Tibial artery (tissue), 4 donors: ENCODE data around the gene METTL22.
A peak's percentile ranks its signal among the peaks of the same experiment; 100 is the strongest.

Source experiments
- DNase-seq, 2 donors: peaks; one replicate each; pipeline ENCODE4 v3.0.0-alpha.2; 2019
- H3K27ac ChIP-seq, 2 donors: fragments of 200-600 bp; sonication (generic) in 1 of 2; 1 replicate in 1 of 2; 2 replicates in 1 of 2; pipeline ENCODE4 v1.5.1; 2018 to 2019; ENCODE audit warnings: mild to moderate bottlenecking in 1 of 2
- H3K27me3 ChIP-seq, 2 donors: fragments of 200-600 bp; sonication (generic) in 1 of 2; one replicate each; pipeline versions ENCODE4 v1.5.1 to v1.6.0; 2016 to 2019
- H3K36me3 ChIP-seq, 3 donors: fragments of 200-600 bp; sonication (generic) in 2 of 3; one replicate each; pipeline ENCODE4 v1.5.1; 2016 to 2019; ENCODE audit warnings: mild to moderate bottlenecking in 2 of 3
- H3K4me1 ChIP-seq, 4 donors: fragments of 200-600 bp; sonication (generic) in 2 of 4; 1 replicate in 3 of 4; 2 replicates in 1 of 4; pipeline ENCODE4 v1.5.1; 2016 to 2019
- H3K4me3 ChIP-seq, 2 donors: fragments of 200-600 bp; sonication (generic) in 1 of 2; 1 replicate in 1 of 2; 2 replicates in 1 of 2; pipeline ENCODE4 v1.5.1; 2018 to 2019; ENCODE audit warnings: mild to moderate bottlenecking in 2 of 2
- H3K9me3 ChIP-seq, 3 donors: fragments of 200-600 bp; sonication (generic) in 1 of 3; one replicate each; pipeline ENCODE4 v1.5.1; 2016 to 2019
- CTCF ChIP-seq, 2 experiments: fragments of 200-600 bp in 1 of 2; fragments of 450-650 bp in 1 of 2; IDR thresholded peaks; one replicate each; pipeline ENCODE4 v1.5.1; 2017 to 2019; ENCODE audit warnings: antibody characterized with exemption in 2 of 2, mild to moderate bottlenecking in 1 of 2, moderate library complexity in 1 of 2
- intact Hi-C: fragments of 100-400 bp; cut with DNase I; formaldehyde crosslinking; loops from one replicate; pipeline ENCODE4 v1.15.0; 2023; ENCODE audit warnings: low total_unique reads

METTL22 gene, protein sequence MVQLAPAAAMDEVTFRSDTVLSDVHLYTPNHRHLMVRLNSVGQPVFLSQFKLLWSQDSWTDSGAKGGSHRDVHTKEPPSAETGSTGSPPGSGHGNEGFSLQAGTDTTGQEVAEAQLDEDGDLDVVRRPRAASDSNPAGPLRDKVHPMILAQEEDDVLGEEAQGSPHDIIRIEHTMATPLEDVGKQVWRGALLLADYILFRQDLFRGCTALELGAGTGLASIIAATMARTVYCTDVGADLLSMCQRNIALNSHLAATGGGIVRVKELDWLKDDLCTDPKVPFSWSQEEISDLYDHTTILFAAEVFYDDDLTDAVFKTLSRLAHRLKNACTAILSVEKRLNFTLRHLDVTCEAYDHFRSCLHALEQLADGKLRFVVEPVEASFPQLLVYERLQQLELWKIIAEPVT

DNA sequence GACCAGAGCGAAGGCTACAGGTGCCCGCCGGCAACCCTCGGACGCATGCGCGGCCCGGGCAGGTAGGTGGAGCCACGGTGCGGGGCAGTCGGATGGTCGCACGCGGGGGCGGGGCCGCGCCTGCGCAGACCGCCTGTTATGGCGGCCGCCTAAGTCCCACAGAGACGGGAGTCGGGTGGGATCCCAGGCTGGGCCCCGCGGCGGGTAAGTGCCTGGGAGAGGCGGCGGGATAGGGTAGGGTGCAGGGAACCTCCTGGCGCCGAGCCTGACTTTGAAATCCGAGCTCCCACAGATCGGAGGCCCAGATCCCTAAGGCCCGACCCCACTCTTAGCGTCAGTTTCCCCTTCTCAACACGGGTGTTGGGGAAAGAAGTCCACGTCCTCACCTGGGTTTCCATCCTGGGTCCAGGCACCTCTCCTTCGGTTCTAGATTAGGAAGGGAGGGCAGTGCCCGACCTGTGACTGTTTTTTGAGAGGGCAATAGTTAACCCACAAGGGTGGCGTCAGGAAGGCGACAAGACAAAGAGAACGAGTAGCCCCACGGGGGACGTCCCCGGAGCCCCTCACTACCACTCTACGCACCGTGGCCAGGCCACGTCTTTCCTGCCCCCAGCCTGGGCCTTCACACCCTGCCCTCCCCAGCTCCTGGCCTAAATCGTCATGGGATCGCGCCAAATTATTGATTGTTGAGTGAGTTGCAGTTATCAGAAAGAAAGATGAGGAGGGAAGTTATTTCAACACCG is at the start of gene METTL22:
TSS of gene METTL22 (plus strand) at position 127 of the 743 bp plus-strand sequence. CDS start 3,968 bp downstream, outside the sequence.
- Histone ChIP-seq H3K27me3 (no peaks in the 10 kb centered on the region), H3K36me3 (peaks cover 12 to 21% (median 13%) of the 10 kb centered on the region in 3 donors), H3K4me1 (peaks cover 0 to 19% (median 11%) of the 10 kb centered on the region in 4 donors), H3K9me3 (no peaks in the 10 kb centered on the region), H3K27ac (peak within 1 kb of the TSS; percentile 82 to 84), H3K4me3 (peak within 1 kb of the TSS; percentile 80 to 89)
- DNase-seq: peak; percentile 88 to 92
- no peak for TF ChIP-seq CTCF (IDR thresholded peaks at IDR 0.05)
- intact Hi-C loops: loop anchor here (1.0 kb wide), 1 partner anchor 248 kb away; the partner anchor contains the start of gene CARHSP1

DNA sequence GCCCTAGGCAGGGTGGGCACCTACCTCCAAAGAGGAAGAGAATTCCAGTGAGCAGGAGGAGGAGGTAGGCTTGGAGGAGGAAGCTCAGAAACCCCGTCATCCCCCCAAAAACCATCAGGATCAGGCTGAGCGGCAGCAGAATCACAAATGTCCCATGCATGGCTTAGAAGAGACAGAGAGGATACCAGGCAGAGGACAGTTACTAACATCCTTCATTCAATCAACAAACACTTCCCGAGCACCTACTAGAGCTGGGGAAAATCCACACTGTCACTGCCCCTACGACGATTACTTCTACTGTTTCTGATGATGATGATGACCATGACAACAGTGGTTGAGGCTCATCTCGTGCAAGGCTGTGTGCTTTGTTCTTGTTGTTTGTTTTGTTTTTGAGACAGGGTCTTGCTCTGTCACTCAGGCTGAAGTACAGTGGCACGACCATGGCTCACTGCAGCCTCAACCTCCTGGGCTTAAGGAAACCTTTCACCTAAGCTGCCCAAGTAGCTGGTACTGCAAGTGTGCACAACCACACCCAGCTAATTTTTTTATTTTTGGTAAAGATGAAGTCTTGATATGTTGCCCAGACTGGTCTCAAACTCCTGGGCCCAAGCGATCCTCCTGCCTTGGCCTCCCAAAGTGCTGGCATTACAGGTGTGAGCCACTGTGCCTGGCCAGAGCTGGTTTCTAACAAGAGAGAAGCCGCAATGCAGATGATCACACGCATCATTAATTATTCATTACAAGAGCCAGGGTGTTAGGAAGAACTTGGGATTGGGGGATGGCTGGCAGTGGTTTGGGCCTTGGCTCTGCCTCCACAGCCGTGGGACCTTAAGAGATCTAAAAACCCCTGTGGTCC is 49.2 kb upstream of the METTL22 start:
- DNase-seq: no peak
- intact Hi-C loops: no loop called here
- Histone ChIP-seq H3K4me3 (no peak overlapping the region), H3K4me1 (peaks cover 0 to 21% (median 7%) of the 10 kb centered on the region in 4 donors), H3K27me3 (peaks cover 0 to 54% of the 10 kb centered on the region in 2 donors), H3K27ac (no peak overlapping the region), H3K9me3 (no peaks in the 10 kb centered on the region), H3K36me3 (no peaks in the 10 kb centered on the region)
- no peak for TF ChIP-seq CTCF (IDR thresholded peaks at IDR 0.05)

DNA sequence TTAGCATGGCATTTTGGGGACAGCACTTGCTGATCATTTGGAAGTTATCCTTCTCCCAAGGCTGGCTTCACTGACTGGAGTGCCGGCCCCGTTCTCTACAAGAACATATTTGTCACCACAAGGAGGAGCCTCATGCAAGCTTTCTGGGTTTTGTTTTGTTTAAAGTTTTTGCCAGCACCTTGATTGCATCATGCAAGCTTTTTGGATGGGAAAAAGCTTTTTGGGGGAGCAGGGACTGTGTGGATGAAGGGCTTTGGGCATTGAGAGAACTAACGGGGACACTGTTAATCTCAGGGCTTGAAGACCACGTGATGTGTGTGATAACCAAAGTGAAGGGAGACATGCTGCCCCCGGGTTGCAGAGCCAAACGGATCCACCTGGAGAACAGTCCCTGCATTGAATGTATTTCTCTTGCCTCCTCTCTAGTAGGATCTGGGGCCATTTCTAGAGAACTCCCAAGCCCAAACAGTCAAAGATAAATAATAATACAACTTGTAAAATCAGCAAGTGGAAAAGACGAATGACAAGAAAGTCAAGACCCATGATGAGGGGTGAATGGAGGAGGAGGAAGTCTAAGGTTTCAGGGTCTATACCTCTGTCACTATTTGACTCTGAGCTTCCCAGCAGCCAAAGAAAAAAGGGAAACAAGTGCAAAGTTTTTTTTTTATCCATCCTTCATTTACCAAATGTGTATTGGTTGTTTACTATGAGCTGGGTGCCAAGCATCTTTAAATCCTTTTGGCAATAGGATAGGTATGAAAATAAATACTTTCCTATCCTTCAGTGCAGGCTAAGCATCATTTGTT is 48.4 kb upstream of the METTL22 start:
- H3K27me3 ChIP-seq: peaks cover 0 to 60% of the 10 kb centered on the region in 2 donors
- no peak overlapping the region for H3K4me3 ChIP-seq
- peaks cover 0 to 18% (median 7%) of the 10 kb centered on the region in 4 donors for H3K4me1 ChIP-seq
- DNase-seq: no peak
- intact Hi-C loops: no loop called here
- TF ChIP-seq CTCF (IDR thresholded peaks at IDR 0.05): no peak
- H3K36me3 ChIP-seq: no peaks in the 10 kb centered on the region
- H3K27ac ChIP-seq: no peak overlapping the region
- H3K9me3 ChIP-seq: no peaks in the 10 kb centered on the region

GRCh38 chr16:8575399-8575798 is 46.1 kb upstream of the METTL22 start:
- peaks cover 0 to 49% of the 10 kb centered on the region in 2 donors for H3K27me3 ChIP-seq
- intact Hi-C loops: no loop called here
- no peak overlapping the region for H3K27ac ChIP-seq
- DNase-seq: no peak
- no peaks in the 10 kb centered on the region for H3K9me3 ChIP-seq
- no peaks in the 10 kb centered on the region for H3K36me3 ChIP-seq
- no peaks in the 10 kb centered on the region for H3K4me1 ChIP-seq
- H3K4me3 ChIP-seq: no peak overlapping the region
- TF ChIP-seq CTCF (IDR thresholded peaks at IDR 0.05): no peak
